GM19455 (cell line): Measurements from ENCODE around the gene MCM5.
"Not testable (repeated sequence)": the region's sequence is repeated elsewhere in the genome, so short reads cannot be mapped to it uniquely, and the experiment has no call there.

Experiments
- ATAC-seq: cut with Tn5 transposase; IDR thresholded peaks from one replicate; pipeline ENCODE4 v1.9.1; 2021; ENCODE audit not compliant: unreplicated experiment

The MCM5 gene

GRCh38 chr22:35399678-35400500, at the start of gene MCM5:
Gene MCM5, plus strand, starts transcription at chr22:35400140. Its CDS starts 299 bp downstream, at chr22:35400439.
- ATAC-seq: peak; percentile 91

GRCh38 chr22:35350539-35351503, 49.1 kb upstream of the MCM5 start:
- ATAC-seq: peak; percentile 70

- no peak for ATAC-seq
Observed at GRCh38 chr22:35352214-35353111, 47.5 kb upstream of the MCM5 start.

GRCh38 chr22:35353318-35353717, 46.6 kb upstream of the MCM5 start:
- no peak for ATAC-seq

- no peak for ATAC-seq
Observed at GRCh38 chr22:35354068-35354467, 45.9 kb upstream of the MCM5 start.

GRCh38 chr22:35357883-35358621, 41.9 kb upstream of the MCM5 start:
- no peak for ATAC-seq

- ATAC-seq: no peak
Observed at GRCh38 chr22:35359380-35360065, 40.4 kb upstream of the MCM5 start.

- no peak for ATAC-seq
Observed at GRCh38 chr22:35361001-35361558, 38.9 kb upstream of the MCM5 start.

- ATAC-seq: no peak
Observed at GRCh38 chr22:35363566-35364086, 36.3 kb upstream of the MCM5 start.

GRCh38 chr22:35364230-35364629, 35.7 kb upstream of the MCM5 start:
- not testable (repeated sequence) for ATAC-seq

- ATAC-seq: no peak
Observed at GRCh38 chr22:35367331-35367886, 32.5 kb upstream of the MCM5 start.

GRCh38 chr22:35368386-35368785, 31.6 kb upstream of the MCM5 start:
- ATAC-seq: no peak

- ATAC-seq: no peak
Observed at GRCh38 chr22:35369996-35370395, 29.9 kb upstream of the MCM5 start.

GRCh38 chr22:35373781-35374180, 26.2 kb upstream of the MCM5 start:
- no peak for ATAC-seq

- no peak for ATAC-seq
Observed at GRCh38 chr22:35375031-35375430, 24.9 kb upstream of the MCM5 start.

GRCh38 chr22:35375526-35375925, 24.4 kb upstream of the MCM5 start:
- ATAC-seq: no peak

- no peak for ATAC-seq
Observed at GRCh38 chr22:35376728-35377472, 23.0 kb upstream of the MCM5 start.

- no peak for ATAC-seq
Observed at GRCh38 chr22:35377735-35378134, 22.2 kb upstream of the MCM5 start.
